Hypothalamus (tissue), 51 donors: ENCODE data around the gene TMEM181.
A peak's percentile ranks its signal among the peaks of the same experiment; 100 is the strongest.
"Not testable (repeated sequence)": the region's sequence is repeated elsewhere in the genome, so short reads cannot be mapped to it uniquely, and the experiment has no call there.

ENCODE experiments used
- DNase-seq, 51 donors: peaks; one replicate each; lab custom pipeline; 2025; lab: John Stamatoyannopoulos, UW

TMEM181 gene

DNA sequence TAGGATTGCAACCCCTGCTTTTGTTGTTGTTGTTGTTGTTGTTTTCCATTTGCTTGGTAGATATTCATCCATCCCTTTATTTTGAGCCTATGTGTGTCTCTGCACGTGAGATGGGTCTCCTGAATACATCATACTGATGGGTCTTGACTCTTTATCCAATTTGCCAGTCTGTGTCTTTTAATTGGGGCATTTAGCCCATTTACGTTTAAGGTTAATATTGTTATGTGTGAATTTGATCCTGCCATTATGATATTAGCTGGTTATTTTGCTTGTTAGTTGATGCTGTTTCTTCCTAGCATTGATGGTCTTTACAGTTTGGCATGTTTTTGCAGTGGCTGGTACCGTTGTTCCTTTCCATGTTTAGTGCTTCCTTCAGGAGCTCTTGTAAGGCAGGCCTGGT, 58.4 kb downstream of the TMEM181 start:
- not testable (repeated sequence) for DNase-seq

DNA sequence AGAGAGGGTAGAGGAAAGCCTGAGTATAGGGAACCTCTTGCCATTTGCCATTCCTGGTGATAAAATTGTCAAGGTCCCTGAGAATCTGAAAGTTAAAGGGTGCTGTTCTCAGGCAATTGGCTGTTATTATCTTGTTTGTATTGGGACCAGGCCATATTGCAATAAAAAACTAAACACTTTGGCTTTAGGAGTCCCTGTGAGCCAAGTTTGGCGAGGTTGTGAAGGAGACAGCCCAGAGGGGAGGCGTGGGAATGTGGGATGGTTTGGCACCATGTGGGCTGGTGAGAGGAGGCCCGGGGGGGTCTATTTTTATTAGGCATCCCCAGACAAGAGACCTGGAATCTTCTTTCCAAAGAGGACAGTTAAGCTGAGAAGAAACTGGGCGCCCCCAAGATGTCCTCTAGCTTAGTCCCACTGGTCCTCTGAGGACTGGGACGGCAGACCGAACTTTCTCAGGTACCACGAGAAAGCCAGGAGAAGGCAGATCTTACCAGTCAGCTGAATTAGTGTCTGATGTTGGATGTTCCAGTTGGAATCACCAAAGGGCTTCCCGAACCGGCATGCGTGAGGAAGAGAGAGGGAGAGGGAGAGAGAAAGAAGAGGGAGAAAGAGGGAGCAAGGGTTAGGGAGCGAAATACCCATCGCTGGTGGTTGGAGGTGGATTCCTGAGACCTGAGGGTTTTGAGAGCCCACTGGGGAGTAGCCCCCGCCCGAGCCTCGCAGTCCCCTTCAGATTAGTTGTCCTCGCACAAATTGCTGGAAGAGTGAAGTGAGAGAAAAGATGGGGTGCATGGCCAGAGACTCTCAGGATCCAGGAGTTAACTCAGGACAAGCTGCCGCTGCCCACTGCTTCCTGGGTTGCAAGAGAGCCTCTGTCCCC, 60.3 kb downstream of the TMEM181 start:
- no peak for DNase-seq

GRCh38 chr6:158620963-158621693, 61.2 kb downstream of the TMEM181 start:
- DNase-seq, result no peak

GRCh38 chr6:158621694-158622544, 62.0 kb downstream of the TMEM181 start:
- no peak for DNase-seq

- no peak for DNase-seq
Measured at GRCh38 chr6:158622545-158623190, 62.8 kb downstream of the TMEM181 start.

DNA sequence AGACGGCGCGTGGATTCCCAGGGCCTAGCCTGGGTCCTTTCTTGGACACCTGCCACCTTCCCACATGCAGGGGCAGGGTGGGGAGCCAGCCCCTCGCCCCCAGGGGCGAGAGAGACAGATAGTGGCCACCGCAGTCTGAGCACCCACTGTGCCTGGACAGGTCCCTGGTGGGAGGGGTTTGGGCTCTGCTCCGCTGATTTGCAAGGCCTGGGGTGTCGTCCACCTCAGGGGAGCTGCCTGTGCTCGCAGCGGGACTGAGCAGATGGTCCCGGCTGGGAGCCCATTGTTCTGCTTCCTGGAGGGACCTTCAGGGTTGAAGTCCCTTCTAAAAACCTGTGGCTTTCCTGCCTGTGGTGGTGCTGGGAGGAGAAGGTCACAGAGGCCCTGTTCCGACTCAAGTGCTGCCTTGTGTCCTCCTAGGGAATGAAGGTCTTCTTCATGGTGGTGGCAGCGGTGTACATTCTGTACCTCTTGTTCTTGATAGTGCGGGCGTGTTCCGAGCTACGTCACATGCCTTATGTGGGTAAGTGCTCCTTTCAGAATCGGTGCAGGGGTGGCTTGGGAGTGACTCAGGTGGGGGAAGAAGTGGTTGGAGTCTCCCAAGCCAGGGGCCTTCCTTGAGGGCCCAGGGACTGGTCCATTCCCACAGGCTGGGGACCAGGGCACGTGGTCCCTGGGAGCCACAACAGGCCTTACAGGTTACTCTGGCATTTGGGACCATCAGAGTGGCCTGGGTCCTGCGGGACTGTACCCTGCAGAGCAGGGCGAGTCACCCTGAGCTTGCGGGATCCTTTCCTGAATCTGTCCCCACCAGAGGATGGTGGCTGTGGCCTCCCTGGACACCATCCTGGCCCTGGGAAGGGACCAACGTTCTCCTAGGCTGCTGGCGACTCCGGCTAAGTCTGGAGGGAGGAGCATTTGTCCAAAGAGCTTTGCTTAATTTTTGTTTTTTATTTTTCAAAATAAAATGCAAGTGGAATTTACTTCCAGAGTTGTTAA, 65.1 kb downstream of the TMEM181 start:
- DNase-seq, result no peak

GRCh38 chr6:158625881-158626305, 66.0 kb downstream of the TMEM181 start:
- DNase-seq, result no peak

DNA sequence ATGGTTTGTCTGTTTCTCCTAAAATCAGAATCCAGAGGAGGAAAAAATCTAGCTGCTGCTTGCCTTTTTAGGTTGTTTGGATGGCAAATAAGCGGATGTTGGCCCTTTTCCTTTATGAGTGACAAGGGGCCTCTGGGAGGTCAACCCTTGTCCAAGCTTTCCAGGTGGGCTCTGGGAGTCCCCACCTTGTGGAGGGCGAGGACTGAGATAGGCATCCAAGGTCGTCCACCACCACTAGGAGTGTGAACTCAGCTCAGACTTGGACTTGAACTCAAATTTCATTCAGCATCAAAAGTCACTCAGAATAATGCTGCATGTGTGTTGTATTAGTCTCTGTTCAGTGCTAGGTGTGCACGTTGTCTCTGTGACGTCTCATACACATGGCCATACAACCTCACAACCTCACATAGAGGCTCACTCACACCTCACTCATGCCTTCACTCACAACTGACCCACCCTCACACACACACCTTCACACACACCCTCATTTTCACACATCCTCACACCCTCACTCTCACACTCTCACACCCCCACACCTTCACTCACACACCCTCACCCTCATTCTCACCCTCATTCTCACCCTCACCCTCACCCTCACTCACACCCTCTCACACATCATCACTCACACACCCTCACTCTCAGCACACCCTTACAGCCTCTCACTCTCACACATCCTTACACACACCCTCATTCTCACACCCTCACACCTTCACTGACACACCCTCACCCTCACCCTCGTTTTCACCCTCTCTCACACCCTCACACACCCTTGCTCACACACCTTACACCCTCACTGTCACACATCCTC, 66.7 kb downstream of the TMEM181 start:
- no peak for DNase-seq

DNA sequence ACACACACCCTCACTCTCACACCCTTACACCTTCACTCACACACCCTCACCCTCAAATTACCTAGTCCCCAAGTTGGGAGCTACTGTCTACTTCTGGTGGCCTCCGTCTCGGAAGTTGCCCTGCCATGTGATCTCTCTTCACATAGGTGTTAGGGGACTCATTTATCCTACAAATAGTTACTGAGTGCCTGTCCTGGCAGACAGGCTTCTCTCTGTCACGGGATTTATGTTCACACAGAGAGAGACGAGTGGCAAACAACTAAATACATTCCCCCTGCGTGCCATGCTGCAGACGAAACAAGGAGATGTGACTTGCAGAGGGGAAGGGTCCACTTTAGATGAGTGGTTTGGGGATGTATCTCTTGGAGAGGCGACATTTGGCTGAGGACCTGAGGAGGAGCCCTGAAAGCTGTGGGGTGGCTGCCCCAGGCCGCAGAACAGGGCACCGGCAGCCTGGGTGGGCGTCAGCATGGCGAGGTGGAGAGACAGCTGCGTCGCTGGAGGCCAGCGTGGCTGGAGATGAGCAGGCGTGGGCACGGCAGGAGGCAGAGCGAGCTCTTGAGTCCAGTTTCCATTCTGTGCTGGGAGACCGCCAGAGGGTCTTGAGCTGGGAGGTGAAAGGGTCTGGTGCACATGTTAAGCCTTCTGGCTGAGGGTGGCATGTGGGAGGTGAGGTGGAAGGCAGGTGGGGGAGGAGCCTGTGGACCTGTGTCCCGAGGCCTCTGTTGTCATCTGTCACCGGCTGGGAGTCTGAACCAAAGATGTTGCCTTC, 67.5 kb downstream of the TMEM181 start:
- DNase-seq, result no peak

GRCh38 chr6:158627940-158628211, 68.0 kb downstream of the TMEM181 start:
- no peak for DNase-seq

GRCh38 chr6:158628542-158628941, 68.7 kb downstream of the TMEM181 start:
- no peak for DNase-seq

GRCh38 chr6:158629367-158630221, 69.7 kb downstream of the TMEM181 start:
- no peak for DNase-seq

GRCh38 chr6:158630938-158631616, 71.2 kb downstream of the TMEM181 start:
- no peak for DNase-seq

DNA sequence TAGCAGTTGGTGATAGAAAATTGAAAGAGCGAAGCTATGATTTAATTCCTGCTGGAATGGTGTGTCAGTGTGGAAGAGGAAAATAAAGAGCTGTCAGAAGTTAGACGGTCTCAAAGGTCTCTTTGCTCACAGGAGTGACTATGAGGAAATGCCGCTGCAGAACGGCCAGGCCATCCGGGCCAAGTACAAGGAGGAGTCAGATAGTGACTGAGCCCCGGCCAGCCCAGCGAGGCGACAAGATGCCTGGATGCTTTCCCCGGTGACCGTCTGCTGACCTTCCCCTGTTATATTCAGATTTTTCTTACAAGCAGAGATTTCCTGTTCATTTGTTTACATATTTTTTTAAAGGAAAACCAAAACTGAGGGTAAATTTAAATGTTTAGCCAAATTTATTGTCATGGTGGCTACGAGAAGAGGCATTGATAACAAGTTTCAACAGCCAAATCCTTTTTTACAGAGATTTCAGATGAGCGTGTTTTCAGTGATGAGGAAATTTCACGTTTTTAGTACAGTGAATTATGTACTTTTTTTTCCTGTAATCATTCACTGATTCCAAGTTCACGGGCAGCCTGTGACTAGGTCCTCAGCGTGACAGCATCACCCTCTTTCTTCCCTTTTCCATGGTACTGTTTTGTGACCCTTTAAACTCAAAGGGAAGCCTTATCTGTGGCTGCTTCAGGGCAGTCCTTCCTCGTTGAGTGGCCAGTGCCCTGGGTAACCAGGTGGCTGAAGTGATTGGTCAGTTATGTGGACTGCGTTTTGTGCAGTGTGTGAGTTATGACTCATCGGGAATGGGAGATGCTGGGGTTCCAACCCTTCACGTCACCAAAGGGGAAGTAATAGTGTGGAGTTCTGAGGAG, 72.0 kb downstream of the TMEM181 start:
- peak in 1 of 51 donors; percentile 29 for DNase-seq

DNA sequence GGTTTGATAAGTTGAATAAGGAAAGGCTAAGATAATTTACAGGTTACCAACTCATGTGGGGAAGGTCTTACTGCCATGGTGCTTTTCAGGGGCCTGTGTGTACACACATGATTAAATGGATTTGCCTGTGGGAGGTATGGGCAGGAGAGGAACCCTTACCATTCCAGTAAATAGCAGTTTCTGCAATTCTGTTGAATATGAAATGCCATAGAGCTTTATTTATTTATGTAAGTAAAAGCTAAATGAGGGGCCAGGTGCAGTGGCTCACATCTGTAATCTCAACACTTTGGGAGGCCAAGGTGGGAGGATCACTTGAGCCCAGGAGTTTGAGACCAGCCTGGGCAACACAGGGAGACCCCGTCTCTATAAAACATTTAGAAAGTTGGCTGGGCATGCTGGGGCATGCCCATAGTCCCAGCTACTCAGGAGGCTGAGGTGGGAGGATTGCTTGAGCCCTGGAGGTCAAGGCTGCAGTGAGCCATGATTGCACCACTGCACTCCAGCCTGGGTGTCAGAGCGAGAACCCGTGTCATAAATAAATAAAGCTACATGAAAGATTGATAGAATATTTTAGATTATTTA, 72.7 kb downstream of the TMEM181 start:
- DNase-seq, result not testable (repeated sequence)
